Measurements from ENCODE around the gene NFIA. TPM values are rescaled to one million over a fixed set of nuclear protein-coding genes. Genes with fewer than 3 reads are reported as not detected.

The NFIA gene
- total RNA-seq (2014; rRNA removed; shearing (Covaris generic)) = 12.5 and 12.6 TPM in 2 replicates
- 13.1 and 17.1 TPM in 2 replicates for polyA plus RNA-seq (2015; cell fraction: cytosol; rRNA removed)
- polyA plus RNA-seq (2015; cell fraction: nucleus; rRNA removed) = 10.2 and 13.9 TPM in 2 replicates

DNA sequence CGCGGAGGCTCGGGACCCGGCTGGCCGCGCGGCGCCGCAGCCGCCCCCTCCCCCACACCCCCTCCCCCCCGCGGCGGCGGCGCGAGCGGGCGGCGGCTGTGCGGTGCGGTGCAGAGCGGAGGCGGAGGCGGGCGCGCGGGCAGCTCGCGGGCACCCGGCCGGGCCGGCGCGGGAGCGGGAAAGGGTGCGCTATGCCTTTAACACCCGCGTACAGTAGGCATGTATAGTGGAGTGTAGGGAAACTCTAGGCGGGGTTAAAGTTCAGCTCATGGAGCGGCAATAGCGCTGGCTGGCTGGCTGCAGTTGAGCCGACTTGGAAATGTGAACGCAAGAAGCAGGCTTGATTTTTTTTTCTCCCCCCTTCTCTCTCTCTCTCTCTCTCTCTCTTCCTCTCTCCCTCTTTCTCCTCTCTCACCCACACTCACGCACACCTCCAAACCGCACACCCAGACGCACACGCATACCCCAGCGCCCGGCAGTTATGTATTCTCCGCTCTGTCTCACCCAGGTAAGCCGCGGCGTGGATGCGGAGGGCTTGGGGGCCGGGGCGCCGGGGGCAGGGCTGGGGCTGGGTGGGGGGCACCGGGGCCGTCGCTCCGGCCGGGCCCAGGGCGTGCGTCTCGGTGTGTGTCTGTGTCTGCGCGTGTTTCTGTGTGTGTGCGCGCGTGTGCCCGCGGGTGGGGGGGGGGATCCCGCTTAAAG, at the start of gene NFIA:
Gene NFIA (plus strand): TSS at position 251 of the 702 bp plus-strand sequence.
- peak; percentile 79 for DNase-seq (ENCODE audit: low read depth, low spot score)
- in situ Hi-C loops (cut with HindIII; ENCODE audit: low pct_unique_long_range_greater_than_20kb, low sequenced_read_pairs) = no loop called here

DNA sequence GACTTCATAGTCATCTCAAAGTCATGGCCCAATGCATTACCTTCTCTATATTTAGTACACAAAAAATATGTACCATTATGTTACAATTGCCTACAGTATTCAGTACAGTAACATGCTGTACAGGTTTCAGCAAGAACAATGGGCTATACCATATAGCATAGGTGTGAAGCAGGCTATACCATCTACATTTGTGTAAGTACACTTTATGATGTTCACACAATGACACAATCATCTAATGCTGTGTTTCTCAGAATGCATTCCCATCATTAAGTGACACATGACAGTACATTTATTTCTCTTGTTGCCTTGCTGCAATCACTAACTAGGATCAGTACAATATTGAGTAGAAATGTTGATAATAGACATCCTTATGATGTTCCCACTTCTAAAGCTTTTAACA, 46.5 kb upstream of the NFIA start:
- DNase-seq (ENCODE audit: low read depth, low spot score) = no peak
- in situ Hi-C loops (cut with HindIII; ENCODE audit: low pct_unique_long_range_greater_than_20kb, low sequenced_read_pairs) = no loop called here

DNA sequence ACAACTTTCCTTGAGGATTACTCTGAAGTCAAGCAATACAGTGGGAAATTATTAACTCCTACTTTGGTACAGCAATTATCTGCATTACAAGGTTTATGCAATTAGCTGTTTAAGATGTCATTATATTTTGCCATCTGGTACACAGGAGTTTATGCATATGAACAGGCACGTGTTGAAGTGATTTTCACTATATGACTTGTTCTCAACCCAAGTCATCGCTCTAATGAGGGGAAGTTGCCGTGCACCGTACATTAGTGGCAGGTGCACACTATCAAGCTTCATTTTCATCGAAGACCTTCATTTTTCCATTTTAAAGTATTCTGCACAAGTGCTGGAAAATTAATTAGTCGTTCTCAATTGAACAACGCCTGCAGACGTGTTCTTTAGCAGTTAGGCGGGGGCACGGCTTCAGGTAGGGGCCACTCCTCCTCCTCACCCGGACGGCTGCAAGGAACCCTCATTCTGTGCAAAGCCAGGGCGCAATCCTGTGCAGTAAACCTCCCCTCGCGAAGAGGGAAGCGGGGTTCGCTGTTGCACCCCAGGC, 39.8 kb upstream of the NFIA start:
- DNase-seq (ENCODE audit: low read depth, low spot score) = no peak
- in situ Hi-C loops (cut with HindIII; ENCODE audit: low pct_unique_long_range_greater_than_20kb, low sequenced_read_pairs) = no loop called here

DNA sequence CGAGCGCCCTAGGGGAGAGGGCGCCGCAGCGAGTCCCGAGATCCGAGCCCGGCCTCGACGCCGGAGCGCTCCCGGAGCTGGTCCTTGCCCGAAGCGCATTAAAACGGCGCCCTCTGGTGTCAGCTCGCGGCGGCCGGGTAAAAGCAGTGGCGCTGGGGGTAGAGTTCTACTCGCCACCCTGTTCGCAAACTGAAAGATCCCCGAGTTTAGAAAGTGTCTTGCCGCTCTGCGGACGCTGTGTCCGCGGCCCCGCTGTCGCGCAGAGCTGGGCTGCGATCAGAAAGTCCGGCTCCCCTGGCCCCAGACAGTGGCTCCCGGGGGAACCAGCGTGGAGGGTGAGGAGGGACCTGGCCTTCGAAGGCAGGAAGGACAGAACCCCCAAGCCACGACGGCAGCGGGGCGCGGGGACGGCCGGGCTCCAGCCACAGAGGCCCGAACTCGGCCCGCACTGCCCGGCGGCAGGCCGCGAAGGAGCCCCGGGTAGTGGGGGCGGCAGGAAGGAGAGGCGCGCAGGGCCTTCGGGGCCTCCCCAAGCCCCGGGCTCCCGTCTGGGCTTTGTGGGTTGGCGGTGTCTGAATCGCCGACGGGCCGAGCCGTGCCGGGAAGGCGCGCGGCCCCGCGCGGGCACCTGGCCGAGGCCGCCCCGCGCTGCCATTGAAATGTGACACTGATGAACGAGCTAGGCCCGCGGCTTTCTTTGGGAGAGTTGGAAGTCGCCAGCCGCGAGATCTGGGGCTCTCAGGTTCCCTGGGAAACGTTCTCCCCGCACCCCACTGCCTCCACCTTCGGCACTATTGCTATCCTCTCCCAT, 39.1 kb upstream of the NFIA start:
- DNase-seq (ENCODE audit: low read depth, low spot score) = peak; percentile 60
- in situ Hi-C loops (cut with HindIII; ENCODE audit: low pct_unique_long_range_greater_than_20kb, low sequenced_read_pairs) = no loop called here

DNA sequence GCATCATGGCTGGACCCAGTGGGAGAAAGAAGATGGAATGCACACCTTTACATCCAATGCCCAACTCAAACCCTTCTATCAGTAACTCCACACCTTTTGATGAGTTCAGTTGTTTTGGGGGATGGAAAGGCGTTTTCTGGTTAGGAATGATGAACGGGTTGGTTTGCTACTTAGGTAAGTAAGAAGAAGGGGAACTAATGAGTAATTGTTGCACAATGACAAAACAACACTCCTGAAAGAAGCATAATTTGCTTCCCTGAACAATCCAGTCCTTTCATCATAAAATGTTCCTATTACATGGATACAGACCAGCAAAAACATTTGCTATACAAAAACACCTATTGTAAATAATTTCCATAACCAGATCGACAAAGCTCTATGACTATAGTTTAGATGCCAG, 35.9 kb upstream of the NFIA start:
- no peak for DNase-seq (ENCODE audit: low read depth, low spot score)
- in situ Hi-C loops (cut with HindIII; ENCODE audit: low pct_unique_long_range_greater_than_20kb, low sequenced_read_pairs) = no loop called here

DNA sequence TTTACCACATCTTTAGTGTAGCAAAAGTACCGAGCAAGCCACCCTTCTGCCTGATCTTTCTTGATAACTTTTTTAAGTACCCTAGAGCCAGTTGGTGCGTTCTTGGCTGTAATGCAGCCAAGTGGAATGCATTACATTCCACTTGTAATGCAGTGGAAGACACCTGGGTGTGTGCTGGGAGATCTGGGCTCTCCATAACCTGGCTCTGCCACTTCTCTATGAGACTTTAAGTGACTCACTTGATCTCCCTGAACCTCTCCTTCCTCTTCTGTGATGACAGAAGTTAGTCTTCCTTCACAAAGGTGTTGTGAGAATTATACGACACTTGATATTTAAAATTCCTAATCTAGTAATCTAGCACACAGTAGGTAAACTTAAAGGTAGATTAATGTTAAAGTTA, 35.3 kb upstream of the NFIA start:
- in situ Hi-C loops (cut with HindIII; ENCODE audit: low pct_unique_long_range_greater_than_20kb, low sequenced_read_pairs) = no loop called here
- no peak for DNase-seq (ENCODE audit: low read depth, low spot score)

DNA sequence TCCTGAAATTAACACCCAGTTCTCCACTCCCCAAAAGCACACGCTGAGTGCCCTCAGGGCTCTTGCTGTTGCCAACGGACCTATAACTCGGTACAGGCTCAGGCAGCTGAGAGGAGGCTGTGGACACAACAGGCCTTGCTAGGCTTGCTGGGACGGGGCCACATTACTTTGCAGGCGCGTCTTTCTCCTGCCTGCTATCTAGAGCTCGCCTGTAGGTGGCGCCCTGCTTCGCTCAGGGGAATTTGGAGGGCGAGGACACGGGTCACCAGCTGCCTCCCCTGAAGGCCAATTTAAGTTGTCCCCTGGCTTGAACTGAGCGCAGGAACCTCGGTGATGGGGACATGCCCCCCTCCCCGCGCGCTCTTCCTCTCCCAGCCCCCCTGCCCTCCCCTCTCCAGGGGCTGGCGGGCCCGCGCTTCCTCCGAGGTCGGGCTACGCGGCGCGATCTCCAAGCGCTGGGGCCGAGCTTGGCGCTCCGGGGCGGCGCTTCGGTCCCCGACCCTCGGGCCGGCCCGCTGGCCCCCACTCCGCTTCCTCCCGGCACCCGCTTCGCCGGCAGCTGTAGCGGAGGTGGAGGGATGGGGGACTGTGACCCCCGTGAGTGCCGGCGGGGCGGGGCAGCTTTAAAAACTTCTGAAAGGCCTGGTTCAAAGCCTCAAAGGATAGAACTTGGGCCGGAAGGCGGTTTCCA, 32.4 kb upstream of the NFIA start:
- in situ Hi-C loops (cut with HindIII; ENCODE audit: low pct_unique_long_range_greater_than_20kb, low sequenced_read_pairs) = no loop called here
- peak; percentile 87 for DNase-seq (ENCODE audit: low read depth, low spot score)

DNA sequence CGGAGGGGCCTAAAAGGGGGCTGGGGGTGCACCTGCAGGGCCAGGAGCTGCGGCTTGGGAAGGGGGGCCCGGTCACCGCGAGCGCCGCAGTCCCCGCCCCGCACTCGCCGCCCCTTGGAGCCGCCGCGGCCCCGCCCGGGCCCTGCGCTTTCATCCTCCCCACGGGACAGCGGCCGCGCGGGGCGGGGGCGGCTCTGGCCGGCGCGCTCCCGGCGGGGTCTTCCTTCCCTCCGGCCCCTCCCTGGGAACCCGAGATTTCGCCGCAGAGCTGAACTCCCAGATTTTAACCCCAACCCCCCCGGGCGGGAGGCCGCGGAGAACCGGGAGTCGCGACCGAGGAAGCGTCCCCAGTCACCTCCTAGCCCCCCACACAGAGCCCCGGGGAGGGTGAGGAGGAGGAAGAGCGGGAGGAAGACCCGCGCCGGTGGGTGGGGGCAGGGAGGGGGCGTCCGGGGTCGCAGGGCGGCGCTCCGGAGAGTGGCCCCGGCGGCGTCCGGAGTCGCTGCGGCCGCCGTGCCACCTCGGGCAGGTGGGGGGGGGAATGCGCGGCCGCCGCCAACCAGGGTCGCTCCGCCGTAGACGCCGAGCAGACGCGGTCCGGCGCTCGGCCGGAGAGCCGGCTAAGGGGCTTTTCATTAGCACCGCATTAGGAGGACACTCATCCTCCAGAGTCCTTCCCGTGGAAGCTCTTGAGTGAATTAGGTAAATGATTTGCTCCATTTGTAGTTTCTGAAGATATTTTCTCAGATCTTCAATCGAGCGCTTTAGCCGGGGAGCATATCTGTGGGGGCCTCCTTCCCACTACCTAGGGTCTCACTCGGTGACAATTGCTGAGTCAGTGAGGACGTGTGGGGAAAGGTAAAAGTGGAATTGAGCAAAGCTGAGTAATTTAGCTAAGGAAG, 31.6 kb upstream of the NFIA start:
- no peak for DNase-seq (ENCODE audit: low read depth, low spot score)
- in situ Hi-C loops (cut with HindIII; ENCODE audit: low pct_unique_long_range_greater_than_20kb, low sequenced_read_pairs) = no loop called here

DNA sequence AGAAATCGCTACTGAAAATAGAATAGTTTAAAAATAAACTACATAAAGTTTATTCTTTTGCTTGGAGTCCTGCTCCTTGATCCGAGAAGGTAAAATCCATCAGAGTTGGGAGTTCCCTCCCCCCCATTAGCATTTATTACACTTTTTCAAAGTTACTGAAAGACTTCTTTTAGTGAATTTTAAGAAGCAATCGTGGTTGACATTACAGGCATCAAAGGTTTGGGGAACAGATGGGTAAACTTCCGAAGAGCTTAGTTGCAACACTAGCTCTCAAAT, 31.0 kb upstream of the NFIA start:
- DNase-seq (ENCODE audit: low read depth, low spot score) = no peak
- in situ Hi-C loops (cut with HindIII; ENCODE audit: low pct_unique_long_range_greater_than_20kb, low sequenced_read_pairs) = no loop called here

DNA sequence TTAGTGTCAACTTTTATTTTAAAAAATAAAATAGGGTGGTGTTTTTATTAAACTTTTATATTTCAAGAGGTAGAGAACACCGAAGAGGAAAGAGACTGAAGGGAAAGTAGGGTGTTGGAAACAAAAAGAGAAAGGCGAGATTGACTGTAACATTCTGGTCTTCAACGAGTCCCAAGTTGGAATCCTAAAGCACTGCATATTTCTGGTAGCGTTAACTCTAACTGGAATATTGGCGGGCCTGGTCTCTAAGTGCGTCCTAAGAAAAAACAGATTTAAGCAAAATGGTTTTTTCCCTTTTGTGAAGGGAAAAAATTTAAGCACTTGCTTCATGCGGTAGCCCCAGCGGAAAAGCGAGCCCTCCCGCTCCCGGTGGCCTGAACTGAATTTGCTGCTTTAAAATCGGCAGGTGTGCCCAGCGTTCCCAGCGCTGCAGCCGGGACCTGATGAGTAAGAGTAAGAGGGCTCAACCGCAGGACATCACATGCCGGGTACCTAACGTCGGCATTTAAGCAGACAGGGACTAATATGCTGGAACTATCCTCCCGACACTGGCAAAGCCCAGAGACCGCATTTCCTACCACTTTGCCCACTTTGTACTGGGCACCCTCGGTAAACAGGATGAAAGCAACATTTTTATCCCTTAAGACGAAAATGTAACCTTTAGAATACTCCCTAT, 30.5 kb upstream of the NFIA start:
- DNase-seq (ENCODE audit: low read depth, low spot score) = no peak
- in situ Hi-C loops (cut with HindIII; ENCODE audit: low pct_unique_long_range_greater_than_20kb, low sequenced_read_pairs) = no loop called here

DNA sequence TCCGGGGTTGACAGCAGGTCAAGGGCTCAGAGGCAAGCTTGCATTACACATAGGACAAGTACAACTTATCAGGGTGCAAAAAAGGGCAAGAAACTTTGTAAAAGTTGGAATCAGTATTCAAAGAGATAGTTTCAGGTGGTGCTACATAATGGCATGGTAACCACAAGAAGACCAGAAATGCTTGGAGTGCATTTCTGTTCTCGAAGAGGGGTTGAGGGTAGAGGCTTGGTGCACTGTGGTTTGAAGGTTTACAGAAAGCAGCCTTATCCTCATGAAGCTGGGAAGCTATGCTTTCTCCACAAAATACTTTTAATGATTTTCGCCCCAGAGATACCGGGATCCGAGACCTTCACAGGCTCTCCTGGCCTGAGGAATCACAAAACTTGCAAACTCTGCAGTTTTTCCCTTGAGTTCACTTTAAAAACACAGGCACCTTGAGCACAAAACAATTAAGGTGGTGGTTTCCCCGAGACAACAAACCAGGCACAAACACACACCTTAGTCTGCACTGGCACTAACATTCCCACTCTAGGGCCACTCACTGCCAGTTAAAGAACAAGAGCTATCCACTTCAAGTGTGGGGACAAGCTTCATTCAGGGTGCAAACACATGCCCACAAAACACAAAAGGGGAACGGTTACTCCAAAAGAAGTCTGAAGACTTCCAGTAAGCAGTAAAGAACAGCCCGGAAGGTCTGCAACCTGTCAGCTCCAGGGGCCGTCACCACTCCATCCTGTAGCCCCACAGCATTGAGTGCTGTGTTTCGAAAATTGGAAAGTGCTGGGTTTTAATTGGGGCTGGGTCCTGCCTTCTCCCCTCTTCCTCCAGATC, 29.8 kb upstream of the NFIA start:
- in situ Hi-C loops (cut with HindIII; ENCODE audit: low pct_unique_long_range_greater_than_20kb, low sequenced_read_pairs) = no loop called here
- no peak for DNase-seq (ENCODE audit: low read depth, low spot score)

DNA sequence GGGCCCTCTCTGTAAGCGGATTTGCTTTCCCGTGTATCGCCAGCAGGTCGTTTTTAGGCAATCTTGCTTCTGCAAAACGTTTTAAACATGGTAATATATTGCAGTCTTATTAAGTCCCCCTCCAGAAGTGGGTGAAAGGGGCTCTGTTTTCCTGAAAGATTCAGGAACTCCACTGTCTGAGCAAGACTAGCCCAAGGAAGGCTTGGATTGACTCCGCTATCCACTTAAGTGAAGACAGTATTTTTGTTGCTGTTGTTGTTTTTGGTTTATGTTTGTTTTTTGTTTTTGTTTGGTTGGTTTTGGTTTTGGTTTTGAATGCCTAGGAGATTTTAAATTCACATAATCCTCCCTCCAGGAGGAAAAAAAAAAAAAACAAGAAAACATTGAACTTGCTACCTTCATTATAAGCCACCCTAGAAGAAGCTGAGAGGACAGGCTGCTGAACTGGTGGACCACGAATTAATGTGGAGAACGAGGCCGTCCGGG, 29.1 kb upstream of the NFIA start:
- no peak for DNase-seq (ENCODE audit: low read depth, low spot score)
- in situ Hi-C loops (cut with HindIII; ENCODE audit: low pct_unique_long_range_greater_than_20kb, low sequenced_read_pairs) = no loop called here

DNA sequence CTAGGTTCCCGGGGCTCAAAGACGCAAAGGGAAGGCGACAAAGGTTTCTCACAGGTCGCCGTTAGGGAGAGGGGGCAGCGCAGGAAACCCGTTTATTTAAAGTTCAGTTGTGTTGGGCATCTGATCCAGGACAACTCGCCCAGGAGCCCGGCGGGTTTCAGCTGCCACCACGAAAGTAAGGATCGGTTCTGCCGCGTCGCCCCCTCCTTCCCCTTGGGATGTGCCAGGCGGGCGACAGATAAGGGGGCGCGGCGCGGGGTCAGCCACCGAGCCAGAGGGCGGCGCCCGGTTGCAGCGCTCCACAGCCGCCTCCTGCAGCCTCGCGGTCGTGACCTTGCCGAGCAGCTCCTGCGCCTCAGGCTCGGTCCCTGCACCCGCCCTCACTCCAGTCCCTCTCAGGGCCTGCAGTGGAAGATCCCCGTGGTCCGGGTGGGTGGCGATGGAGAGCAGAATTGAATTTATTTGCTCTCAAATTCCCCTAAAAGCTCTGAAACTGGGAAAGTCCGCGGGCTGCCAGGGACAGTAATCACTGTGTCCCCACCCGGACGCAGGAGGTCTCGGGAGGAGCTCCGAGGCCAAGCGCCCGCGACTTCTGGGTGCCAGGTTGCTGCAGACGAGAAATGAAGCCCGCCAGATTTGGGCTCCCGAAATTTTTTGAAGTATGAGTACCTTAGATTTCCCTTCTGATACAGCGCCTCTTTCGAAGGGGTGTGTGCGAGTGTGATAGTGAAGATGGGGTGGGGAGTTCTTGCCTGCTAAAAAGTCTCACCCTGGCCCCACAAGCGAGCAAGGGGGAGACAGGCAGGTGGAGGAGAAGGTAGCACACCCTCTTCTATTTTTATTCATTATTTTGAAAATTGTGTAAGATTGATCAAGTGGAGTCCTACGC, 28.4 kb upstream of the NFIA start:
- no peak for DNase-seq (ENCODE audit: low read depth, low spot score)
- in situ Hi-C loops (cut with HindIII; ENCODE audit: low pct_unique_long_range_greater_than_20kb, low sequenced_read_pairs) = no loop called here

DNA sequence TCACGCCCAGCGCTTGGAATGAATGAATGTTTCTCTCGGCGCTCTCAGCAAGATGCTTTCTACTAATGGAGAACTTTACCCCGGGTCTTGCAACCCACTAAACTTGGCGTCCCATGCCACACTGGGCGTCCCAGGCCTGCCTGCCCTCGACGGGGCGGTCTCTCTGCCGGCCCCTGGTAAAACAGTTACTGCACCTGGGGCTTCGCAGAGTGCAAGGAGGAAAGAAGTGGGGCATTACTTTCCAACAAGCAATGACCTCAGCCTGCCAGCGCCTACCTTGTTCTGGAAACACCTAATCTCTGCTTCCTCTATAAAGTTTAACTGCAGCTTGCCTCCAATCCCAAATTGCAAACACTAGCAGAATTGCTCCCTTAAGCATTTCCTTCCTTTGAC, 27.8 kb upstream of the NFIA start:
- in situ Hi-C loops (cut with HindIII; ENCODE audit: low pct_unique_long_range_greater_than_20kb, low sequenced_read_pairs) = no loop called here
- DNase-seq (ENCODE audit: low read depth, low spot score) = no peak

DNA sequence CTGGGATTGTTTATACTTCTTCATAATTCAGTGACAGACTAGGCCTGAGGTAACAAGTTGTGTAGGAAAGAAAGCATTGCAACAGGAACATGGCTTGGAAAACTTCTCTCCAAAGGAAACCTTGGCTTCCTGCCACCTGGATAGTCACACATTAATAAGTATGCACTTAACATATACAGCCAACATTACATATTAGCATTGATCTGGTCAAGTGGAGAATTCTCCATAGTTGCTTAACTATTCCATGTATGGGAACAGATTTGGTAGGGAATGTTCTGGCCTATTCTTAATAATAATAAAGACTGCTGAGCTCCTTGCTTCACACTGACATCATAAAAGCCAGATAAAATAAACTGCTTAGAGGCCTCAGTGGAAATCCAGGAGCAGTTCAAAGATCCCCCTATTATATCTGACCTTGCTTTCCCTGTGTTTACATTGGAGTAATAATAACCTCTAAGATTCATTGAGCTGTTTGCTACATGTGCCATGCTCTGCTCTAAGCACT, 27.2 kb upstream of the NFIA start:
- no peak for DNase-seq (ENCODE audit: low read depth, low spot score)
- in situ Hi-C loops (cut with HindIII; ENCODE audit: low pct_unique_long_range_greater_than_20kb, low sequenced_read_pairs) = no loop called here

Data from SK-MEL-5 (cell line).